MV-4-11 (cell line): ENCODE measurements around the gene DNAJB6.
"Not testable (repeated sequence)": the region's sequence is repeated elsewhere in the genome, so short reads cannot be mapped to it uniquely, and the experiment has no call there.

ENCODE experiments used
- DNase-seq: peaks from one replicate; lab custom pipeline; 2025; lab: John Stamatoyannopoulos, UW

Gene DNAJB6

GRCh38 chr7:157323401-157323800 lies 13.4 kb upstream of the DNAJB6 start:
- DNase-seq = no peak

- no peak for DNase-seq
Observed at GRCh38 chr7:157329447-157329846, 7.4 kb upstream of the DNAJB6 start.

- DNase-seq = not testable (repeated sequence)
Observed at GRCh38 chr7:157330567-157330966, 6.2 kb upstream of the DNAJB6 start.

- DNase-seq = not testable (repeated sequence)
Observed at GRCh38 chr7:157331049-157331448, 5.8 kb upstream of the DNAJB6 start.

- DNase-seq = no peak
Observed at GRCh38 chr7:157335236-157335635, 1.6 kb upstream of the DNAJB6 start.

GRCh38 chr7:157335991-157336382 lies 817 bp upstream of the DNAJB6 start:
- no peak for DNase-seq

GRCh38 chr7:157337316-157338149 lies 729 bp downstream of the DNAJB6 start:
- DNase-seq = peak; percentile 35

GRCh38 chr7:157339777-157340677 lies 3.2 kb downstream of the DNAJB6 start:
- DNase-seq = peak; percentile 56

- no peak for DNase-seq
Observed at GRCh38 chr7:157347217-157347904, 10.6 kb downstream of the DNAJB6 start.

GRCh38 chr7:157348548-157348947 lies 11.7 kb downstream of the DNAJB6 start:
- DNase-seq = no peak

- peak; percentile 65 for DNase-seq
Observed at GRCh38 chr7:157352516-157352915, 15.7 kb downstream of the DNAJB6 start.

GRCh38 chr7:157355784-157356511 lies 19.1 kb downstream of the DNAJB6 start:
- DNase-seq = no peak

- DNase-seq = peak; percentile 66
Observed at GRCh38 chr7:157357129-157358040, 20.6 kb downstream of the DNAJB6 start.

GRCh38 chr7:157358041-157358752 lies 21.4 kb downstream of the DNAJB6 start:
- DNase-seq = no peak

- no peak for DNase-seq
Observed at GRCh38 chr7:157358753-157359096, 21.9 kb downstream of the DNAJB6 start.

GRCh38 chr7:157359581-157359980 lies 22.8 kb downstream of the DNAJB6 start:
- DNase-seq = no peak

GRCh38 chr7:157360483-157361025 lies 23.8 kb downstream of the DNAJB6 start:
- DNase-seq = no peak

GRCh38 chr7:157361537-157361936 lies 24.7 kb downstream of the DNAJB6 start:
- no peak for DNase-seq

GRCh38 chr7:157362729-157363128 lies 25.9 kb downstream of the DNAJB6 start:
- no peak for DNase-seq

GRCh38 chr7:157366722-157367121 lies 29.9 kb downstream of the DNAJB6 start:
- DNase-seq = no peak
